GM12891 (cell line): ENCODE measurements around the gene MYADM.

Source experiments
- DNase-seq: peaks from one replicate; pipeline ENCODE4 v3.0.0; 2011; ENCODE audit warnings: low spot score; ENCODE audit not compliant: insufficient read length
- FAIRE-seq: peaks from 2 replicates; lab custom pipeline; 2011; peaks lifted over from hg19 to GRCh38; lab: Jason Lieb, UNC
- PAX5 ChIP-seq: IDR thresholded peaks from 2 replicates; pipeline ENCODE4 v1.6.1; 2011; ENCODE audit warnings: low read length, moderate library complexity, mild to moderate bottlenecking; ENCODE audit not compliant: insufficient read depth, severe bottlenecking
- POLR2A ChIP-seq: IDR thresholded peaks from 2 replicates; pipeline ENCODE4 v1.6.1; 2011; ENCODE audit warnings: low read depth, low read length, control low read depth
- POLR2AphosphoS5 ChIP-seq: IDR thresholded peaks from 2 replicates; pipeline ENCODE4 v1.6.1; 2011; ENCODE audit warnings: low read depth, low read length, control low read depth
- POU2F2 ChIP-seq: IDR thresholded peaks from 2 replicates; pipeline ENCODE4 v1.6.1; 2011; ENCODE audit warnings: low read depth, mild to moderate bottlenecking, control low read depth, low read length, moderate library complexity
- SPI1 ChIP-seq: IDR thresholded peaks from 2 replicates; pipeline ENCODE4 v1.6.1; 2011; ENCODE audit warnings: low read depth, low read length, control low read depth
- TAF1 ChIP-seq: IDR thresholded peaks from 2 replicates; pipeline ENCODE4 v1.6.1; 2011; ENCODE audit warnings: low read depth, low read length, control low read depth

MYADM gene

GRCh38 chr19:53885036-53885435, 17.4 kb downstream of the MYADM start:
- FAIRE-seq (no peak), DNase-seq (no peak)
- TF ChIP-seq POLR2AphosphoS5 (no peak), PAX5 (no peak), SPI1 (no peak), TAF1 (no peak), POLR2A (no peak)

- DNase-seq (no peak), FAIRE-seq (no peak)
- TF ChIP-seq POLR2AphosphoS5: no peak
- TF ChIP-seq POLR2A: no peak
- TF ChIP-seq TAF1: no peak
- no peak for TF ChIP-seq PAX5
- no peak for TF ChIP-seq SPI1
- TF ChIP-seq POU2F2: no peak
Measured at GRCh38 chr19:53892301-53892980, 24.8 kb downstream of the MYADM start.

GRCh38 chr19:53892981-53893325, 25.3 kb downstream of the MYADM start:
- FAIRE-seq: no peak
- no peak for DNase-seq
- TF ChIP-seq TAF1 (no peak), POLR2A (no peak), SPI1 (no peak), PAX5 (no peak), POLR2AphosphoS5 (no peak), POU2F2 (no peak)

GRCh38 chr19:53894707-53895106, 27.0 kb downstream of the MYADM start:
- TF ChIP-seq POLR2AphosphoS5 (no peak), POLR2A (no peak), TAF1 (no peak), SPI1 (no peak), PAX5 (no peak), POU2F2 (no peak)
- DNase-seq: no peak
- no peak for FAIRE-seq

- DNase-seq: no peak
- no peak for FAIRE-seq
- TF ChIP-seq POLR2AphosphoS5: no peak
- no peak for TF ChIP-seq SPI1
- no peak for TF ChIP-seq POLR2A
- TF ChIP-seq TAF1: no peak
- no peak for TF ChIP-seq POU2F2
- no peak for TF ChIP-seq PAX5
Measured at GRCh38 chr19:53896682-53897081, 29.0 kb downstream of the MYADM start.

- no peak for FAIRE-seq
Measured at GRCh38 chr19:53897459-53897858, 29.8 kb downstream of the MYADM start.

GRCh38 chr19:53898166-53898565, 30.5 kb downstream of the MYADM start:
- FAIRE-seq: no peak
- TF ChIP-seq POU2F2: no peak
- DNase-seq: no peak

More at GRCh38 chr19:53897459-53897858, 29.8 kb downstream of the MYADM start:
- no peak for DNase-seq
- no peak for TF ChIP-seq PAX5
- no peak for TF ChIP-seq SPI1
- TF ChIP-seq POLR2A: no peak
- no peak for TF ChIP-seq TAF1
- TF ChIP-seq POLR2AphosphoS5: no peak
- TF ChIP-seq POU2F2: no peak

- FAIRE-seq (no peak), DNase-seq (no peak)
- TF ChIP-seq POLR2A (no peak), TAF1 (no peak), POU2F2 (no peak), SPI1 (no peak), POLR2AphosphoS5 (no peak), PAX5 (no peak)
Measured at GRCh38 chr19:53898636-53899341, 31.1 kb downstream of the MYADM start.

- DNase-seq: no peak
- TF ChIP-seq POU2F2: no peak
- TF ChIP-seq POLR2AphosphoS5: no peak
- TF ChIP-seq POLR2A: no peak
- TF ChIP-seq PAX5: no peak
- TF ChIP-seq TAF1: no peak
- no peak for FAIRE-seq
Measured at GRCh38 chr19:53900191-53900860, 32.6 kb downstream of the MYADM start.
